Trophoblast cell (in vitro differentiated cells and primary cell): ENCODE results near the gene PPP2R5E.

Experiments
- DNase-seq, 2 donors: peaks; one replicate each; pipeline ENCODE4 v3.0.0-alpha.2; 2016
- H2AFZ ChIP-seq: 2 replicates; pipeline ENCODE4 v1.6.1; 2013; ENCODE audit warnings: low read length, moderate library complexity, mild to moderate bottlenecking; ENCODE audit not compliant: insufficient read depth, poor library complexity
- H2AK5ac ChIP-seq: 2 replicates; pipeline ENCODE4 v1.6.1; 2013; ENCODE audit warnings: mild to moderate bottlenecking, low read length
- H2BK120ac ChIP-seq: 2 replicates; pipeline ENCODE4 v1.6.1; 2013; ENCODE audit warnings: low read length, mild to moderate bottlenecking, moderate library complexity; ENCODE audit not compliant: insufficient read depth, poor library complexity
- H2BK12ac ChIP-seq: 2 replicates; pipeline ENCODE4 v1.6.1; 2013; ENCODE audit warnings: mild to moderate bottlenecking, low read length, moderate library complexity
- H2BK5ac ChIP-seq: 2 replicates; pipeline ENCODE4 v1.6.1; 2013; ENCODE audit warnings: low read length, low read depth, moderate library complexity, mild to moderate bottlenecking; ENCODE audit not compliant: poor library complexity
- H3K14ac ChIP-seq: 2 replicates; pipeline ENCODE4 v1.6.1; 2013; ENCODE audit warnings: mild to moderate bottlenecking, low read length
- H3K18ac ChIP-seq: 2 replicates; pipeline ENCODE4 v1.6.1; 2013; ENCODE audit warnings: mild to moderate bottlenecking, low read length
- H3K23ac ChIP-seq: 2 replicates; pipeline ENCODE4 v1.6.1; 2013; ENCODE audit warnings: low read length
- H3K27ac ChIP-seq: 2 replicates; pipeline ENCODE4 v1.5.1; 2013; ENCODE audit warnings: low read depth, mild to moderate bottlenecking, inconsistent platforms, low read length, moderate library complexity
- H3K27me3 ChIP-seq: 2 replicates; pipeline ENCODE4 v1.6.1; 2013; ENCODE audit warnings: inconsistent platforms, mild to moderate bottlenecking, low read length, moderate library complexity; ENCODE audit not compliant: insufficient read depth
- H3K36me3 ChIP-seq, 2 experiments: 1 replicate in 1 of 2; 2 replicates in 1 of 2; pipeline ENCODE4 v1.6.1; 2013; ENCODE audit warnings: low read length in 2 of 2, mild to moderate bottlenecking in 2 of 2, moderate library complexity in 1 of 2; ENCODE audit not compliant: insufficient read depth in 2 of 2, control insufficient read depth in 1 of 2
- H3K4ac ChIP-seq: 2 replicates; pipeline ENCODE4 v1.6.1; 2013; ENCODE audit warnings: low read depth, mild to moderate bottlenecking, low read length, moderate library complexity
- H3K4me1 ChIP-seq, 2 experiments: 1 replicate in 1 of 2; 2 replicates in 1 of 2; pipeline ENCODE4 v1.6.1; 2013; ENCODE audit warnings: low read length in 2 of 2, mild to moderate bottlenecking in 2 of 2, moderate library complexity in 1 of 2; ENCODE audit not compliant: insufficient read depth in 2 of 2, control insufficient read depth in 1 of 2
- H3K4me2 ChIP-seq: 2 replicates; pipeline ENCODE4 v1.6.1; 2013; ENCODE audit warnings: inconsistent platforms, mild to moderate bottlenecking, low read length, moderate library complexity
- H3K4me3 ChIP-seq: 2 replicates; pipeline ENCODE4 v1.5.1; 2013; ENCODE audit warnings: mild to moderate bottlenecking, low read depth, low read length, inconsistent platforms
- H3K79me1 ChIP-seq: one replicate; pipeline ENCODE4 v1.6.1; 2013; ENCODE audit warnings: low read length
- H3K79me2 ChIP-seq: 2 replicates; pipeline ENCODE4 v1.6.1; 2013; ENCODE audit warnings: low read length, mild to moderate bottlenecking; ENCODE audit not compliant: control insufficient read depth, insufficient read depth, poor library complexity
- H3K9ac ChIP-seq: 2 replicates; pipeline ENCODE4 v1.6.1; 2013; ENCODE audit warnings: mild to moderate bottlenecking, low read length
- H3K9me3 ChIP-seq: 2 replicates; pipeline ENCODE4 v1.6.1; 2013; ENCODE audit warnings: low read depth, mild to moderate bottlenecking, control low read depth, inconsistent platforms, low read length; ENCODE audit not compliant: insufficient read depth
- H4K12ac ChIP-seq: 2 replicates; pipeline ENCODE4 v1.6.1; 2013; ENCODE audit warnings: low read depth, mild to moderate bottlenecking, low read length, moderate library complexity
- H4K8ac ChIP-seq: 2 replicates; pipeline ENCODE4 v1.6.1; 2013; ENCODE audit warnings: low read depth, mild to moderate bottlenecking, low read length, moderate library complexity
- H4K91ac ChIP-seq: one replicate; pipeline ENCODE4 v1.6.1; 2013; ENCODE audit warnings: low read depth, mild to moderate bottlenecking, low read length, moderate library complexity
- WGBS: extraction: QIAGEN DNeasy Blood & Tissue Kit; methylation state at CpG from one replicate; pipeline ENCODE4 v1.1.7; 2013; ENCODE audit warnings: missing lambda C conversion rate; ENCODE audit not compliant: insufficient read length, insufficient coverage; ENCODE audit errors: extremely low coverage; 5-methylcytosine and 5-hydroxymethylcytosine counted together

The PPP2R5E gene

GRCh38 chr14:63501429-63501828 is 41.7 kb downstream of the PPP2R5E start:
- no peak overlapping the region for H4K91ac ChIP-seq
- H2BK12ac ChIP-seq, result no peak overlapping the region
- DNase-seq, result no peak
- no peaks in the 10 kb centered on the region for H3K27me3 ChIP-seq
- H2AFZ ChIP-seq, result no peak overlapping the region
- H3K79me1 ChIP-seq, result no peaks in the 10 kb centered on the region
- no CpG with 5 or more reads among the region's 3 CpGs for WGBS
- no peak overlapping the region for H2BK120ac ChIP-seq
- no peak overlapping the region for H3K27ac ChIP-seq
- H4K8ac ChIP-seq, result no peak overlapping the region
- H4K12ac ChIP-seq, result no peak overlapping the region
- H3K79me2 ChIP-seq, result no peaks in the 10 kb centered on the region
- H3K4ac ChIP-seq, result no peak overlapping the region
- peaks cover 0 to 4% of the 10 kb centered on the region in 2 experiments for H3K36me3 ChIP-seq
- no peak overlapping the region for H3K4me3 ChIP-seq
- no peak overlapping the region for H2AK5ac ChIP-seq
- no peak overlapping the region for H3K18ac ChIP-seq
- no peak overlapping the region for H3K9ac ChIP-seq
- no peaks in the 10 kb centered on the region for H3K4me1 ChIP-seq
- no peak overlapping the region for H3K23ac ChIP-seq
- H3K14ac ChIP-seq, result no peak overlapping the region
- H2BK5ac ChIP-seq, result no peak overlapping the region
- H3K4me2 ChIP-seq, result no peak overlapping the region
- H3K9me3 ChIP-seq, result no peaks in the 10 kb centered on the region

DNA sequence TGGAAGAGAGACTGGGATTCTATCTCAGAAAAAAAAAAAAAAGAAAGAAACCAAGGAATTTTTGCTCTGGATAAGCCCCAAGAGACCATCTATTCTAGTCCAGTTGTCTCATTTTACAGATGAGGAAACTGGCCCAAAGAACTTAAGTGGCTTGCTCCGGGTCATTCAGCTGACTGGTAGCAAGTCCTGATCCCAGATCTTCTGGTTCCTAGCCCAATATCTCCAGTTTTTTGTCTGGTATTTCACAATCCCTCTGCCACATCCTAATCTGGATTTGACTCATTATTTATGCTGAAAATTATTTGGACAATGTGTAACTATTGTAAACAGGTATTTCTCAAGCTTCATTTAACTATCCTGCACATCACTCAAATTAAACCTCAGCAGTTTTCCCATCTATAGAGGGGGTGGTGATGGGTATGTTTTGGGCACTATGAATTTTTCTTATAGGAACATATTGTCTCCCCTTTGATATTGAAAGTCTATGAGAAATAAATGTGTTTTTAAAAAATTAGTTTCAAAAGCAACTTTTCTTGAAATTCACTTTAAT is 43.4 kb downstream of the PPP2R5E start:
- Histone ChIP-seq H4K8ac (no peak overlapping the region), H2AK5ac (no peak overlapping the region)
- no CpG with 5 or more reads among the region's 1 CpG for WGBS

GRCh38 chr14:63496837-63497400 is 46.3 kb downstream of the PPP2R5E start:
- Histone ChIP-seq H3K4ac (no peak overlapping the region), H3K36me3 (peaks cover 0 to 4% of the 10 kb centered on the region in 2 experiments), H3K79me2 (no peaks in the 10 kb centered on the region), H3K4me2 (no peak overlapping the region), H3K4me1 (peaks cover 2 to 6% of the 10 kb centered on the region in 2 experiments), H3K18ac (no peak overlapping the region), H3K23ac (no peak overlapping the region), H4K91ac (no peak overlapping the region), H4K8ac (no peak overlapping the region), H3K4me3 (no peak overlapping the region), H3K27ac (no peak overlapping the region), H4K12ac (no peak overlapping the region), H3K9me3 (no peaks in the 10 kb centered on the region), H2AFZ (no peak overlapping the region), H3K79me1 (no peaks in the 10 kb centered on the region), H3K9ac (no peak overlapping the region), H2BK120ac (no peak overlapping the region), H3K14ac (no peak overlapping the region), H2BK5ac (no peak overlapping the region), H2AK5ac (no peak overlapping the region), H3K27me3 (no peaks in the 10 kb centered on the region), H2BK12ac (no peak overlapping the region)
- DNase-seq, result no peak
- WGBS, result no CpG with 5 or more reads among the region's 2 CpGs

More for the DNA sequence above, 43.4 kb downstream of the PPP2R5E start:
- no peak overlapping the region for H3K23ac ChIP-seq
- H3K27me3 ChIP-seq, result no peaks in the 10 kb centered on the region
- no peak overlapping the region for H2BK120ac ChIP-seq
- no peaks in the 10 kb centered on the region for H3K4me1 ChIP-seq
- no peak overlapping the region for H4K91ac ChIP-seq
- H3K27ac ChIP-seq, result no peak overlapping the region
- H3K4me2 ChIP-seq, result no peak overlapping the region
- no peak overlapping the region for H2BK12ac ChIP-seq
- no peak overlapping the region for H3K9ac ChIP-seq
- no peaks in the 10 kb centered on the region for H3K79me2 ChIP-seq
- H3K18ac ChIP-seq, result no peak overlapping the region
- H2AFZ ChIP-seq, result no peak overlapping the region
- peaks cover 0 to 4% of the 10 kb centered on the region in 2 experiments for H3K36me3 ChIP-seq
- H3K9me3 ChIP-seq, result no peaks in the 10 kb centered on the region
- peak; percentile 29 to 69 for DNase-seq
- H3K79me1 ChIP-seq, result no peaks in the 10 kb centered on the region
- H4K12ac ChIP-seq, result no peak overlapping the region
- H2BK5ac ChIP-seq, result no peak overlapping the region
- H3K4ac ChIP-seq, result no peak overlapping the region
- no peak overlapping the region for H3K4me3 ChIP-seq
- H3K14ac ChIP-seq, result no peak overlapping the region

DNA sequence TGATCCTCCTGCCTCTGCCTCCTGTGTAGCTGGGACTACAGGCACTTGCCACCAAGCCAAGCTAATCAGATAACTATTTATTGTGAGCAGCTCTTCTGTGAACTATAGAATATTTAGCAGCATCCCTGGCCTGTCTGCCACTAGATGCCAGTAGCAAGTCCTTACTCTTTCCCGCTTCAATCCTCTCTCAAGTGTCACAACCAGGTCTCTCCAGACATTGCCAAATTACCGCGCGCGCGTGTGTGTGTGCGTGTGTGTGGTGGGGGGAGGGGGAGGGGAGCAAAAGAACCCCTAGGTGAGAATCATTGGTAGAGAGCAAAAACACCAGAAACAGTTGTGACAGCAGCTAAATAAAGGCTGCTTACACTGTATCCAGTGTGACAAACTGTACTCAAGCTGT is 49.9 kb downstream of the PPP2R5E start:
- H3K27ac ChIP-seq, result no peak overlapping the region
- H3K79me1 ChIP-seq, result no peaks in the 10 kb centered on the region
- WGBS, result no CpG with 5 or more reads among the region's 7 CpGs
- no peak overlapping the region for H3K23ac ChIP-seq
- DNase-seq, result peak in 1 of 2 donors; percentile 24
- H3K9me3 ChIP-seq, result no peaks in the 10 kb centered on the region
- no peak overlapping the region for H2BK12ac ChIP-seq
- H3K4me3 ChIP-seq, result no peak overlapping the region
- peaks cover 0 to 1% of the 10 kb centered on the region in 2 experiments for H3K36me3 ChIP-seq
- no peak overlapping the region for H4K8ac ChIP-seq
- H3K79me2 ChIP-seq, result peaks cover 5% of the 10 kb centered on the region
- no peaks in the 10 kb centered on the region for H3K27me3 ChIP-seq
- H2AFZ ChIP-seq, result no peak overlapping the region
- H3K18ac ChIP-seq, result no peak overlapping the region
- H4K12ac ChIP-seq, result no peak overlapping the region
- H2BK120ac ChIP-seq, result no peak overlapping the region
- H3K14ac ChIP-seq, result no peak overlapping the region
- no peak overlapping the region for H2BK5ac ChIP-seq
- H3K4ac ChIP-seq, result peak overlapping the region; percentile 1
- no peak overlapping the region for H3K9ac ChIP-seq
- no peak overlapping the region for H3K4me2 ChIP-seq
- H2AK5ac ChIP-seq, result no peak overlapping the region
- H4K91ac ChIP-seq, result no peak overlapping the region
- peaks cover 2 to 6% of the 10 kb centered on the region in 2 experiments for H3K4me1 ChIP-seq
